Stimulated activated CD4-positive, alpha-beta T cell treated with anti-CD3 and anti-CD28 coated beads, Interleukin-12 subunit alpha, Interleukin-12 subunit beta, amount 100 ng/mL, for 48 hours (primary cell): ENCODE results near the gene NKPD1.

Experiments used
- DNase-seq, 3 donors: peaks; one replicate each; pipeline ENCODE4 v3.0.0-alpha.2; 2020; ENCODE audit warnings: low read depth in 2 of 3, low spot score in 1 of 3

NKPD1 gene

GRCh38 chr19:45141203-45141900 lies 19.4 kb downstream of the NKPD1 start:
- DNase-seq: no peak

DNA sequence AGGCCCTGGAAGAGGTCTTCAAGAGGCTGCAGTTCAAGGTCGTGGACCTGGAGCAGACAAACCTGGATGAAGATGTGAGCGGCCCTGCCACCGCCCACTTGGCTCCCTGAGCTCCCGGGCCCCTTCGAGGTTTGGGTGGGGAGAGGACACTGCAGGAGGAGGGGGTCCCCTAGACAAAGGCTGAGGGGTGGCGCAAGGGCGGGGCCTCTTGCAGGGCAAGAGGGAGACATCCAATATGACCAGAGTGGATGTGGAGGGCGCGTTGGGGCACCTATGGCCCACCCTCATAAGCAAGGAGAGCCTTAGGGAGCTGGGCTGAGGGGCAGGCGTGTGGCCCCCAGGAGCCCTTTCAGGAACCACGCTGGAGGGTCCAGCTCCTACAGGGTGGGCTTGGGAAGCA lies 20.2 kb downstream of the NKPD1 start:
- DNase-seq: no peak

DNA sequence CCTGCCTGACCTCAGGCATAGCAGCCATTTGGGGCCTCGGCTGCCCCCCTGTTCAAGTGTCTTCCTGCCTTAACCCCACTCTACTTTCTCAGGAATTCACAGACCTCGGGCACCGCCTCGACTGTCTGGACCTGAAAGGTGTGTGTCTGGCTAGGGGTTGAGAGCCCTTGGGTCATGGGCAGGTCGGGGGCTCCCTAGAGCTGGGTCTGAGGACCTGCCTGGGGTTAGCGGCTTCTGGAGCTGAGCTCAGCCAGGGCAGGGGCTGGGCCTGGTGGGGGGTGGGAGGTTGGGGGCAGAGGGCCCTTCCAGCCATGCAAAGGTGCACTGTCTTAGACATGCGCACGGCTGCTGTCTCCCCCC lies 20.7 kb downstream of the NKPD1 start:
- DNase-seq: no peak

DNA sequence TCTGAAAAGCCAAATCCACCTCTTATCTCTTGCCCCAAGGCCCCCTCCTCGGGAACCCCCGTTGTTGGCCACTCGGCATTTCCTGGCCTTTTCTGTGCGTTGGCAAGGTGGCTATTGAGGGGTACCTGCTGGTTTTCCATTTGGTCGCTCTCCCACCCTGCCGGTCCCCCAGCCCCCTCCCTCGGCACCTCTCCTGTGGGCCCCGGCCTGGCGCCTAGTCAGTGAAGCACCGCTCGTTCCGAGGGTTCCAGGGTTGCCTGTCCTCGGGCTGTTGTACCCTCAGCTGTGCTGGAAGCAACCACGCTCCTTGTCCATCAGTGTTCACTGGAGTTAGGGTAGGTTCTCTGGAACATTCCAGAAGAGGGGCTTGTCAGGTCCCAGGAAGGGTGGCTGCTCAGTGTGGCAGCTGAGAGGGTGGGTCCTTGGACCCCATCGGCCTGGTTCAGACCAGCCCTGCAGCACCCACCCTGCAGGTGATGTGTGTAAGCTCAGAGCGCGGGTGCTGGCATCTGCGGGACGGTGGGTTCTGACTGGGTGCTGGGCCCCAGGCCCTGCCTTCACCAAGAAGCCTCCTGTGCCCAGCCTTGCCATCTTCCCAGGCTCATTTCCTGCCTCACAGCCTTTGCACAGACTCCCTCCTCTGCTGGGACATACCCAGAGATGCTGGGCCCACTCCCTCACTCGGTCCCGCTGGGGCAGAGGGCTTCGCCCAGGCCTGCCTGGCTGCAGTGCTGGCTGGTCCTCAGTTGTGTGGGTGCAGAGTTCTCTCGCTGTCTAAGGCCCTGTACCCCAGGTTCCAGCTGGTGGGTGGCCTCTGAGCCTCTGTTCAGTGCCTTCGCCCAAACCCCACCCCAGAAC lies 21.3 kb downstream of the NKPD1 start:
- DNase-seq: no peak

- no peak for DNase-seq
Measured at GRCh38 chr19:45138303-45138751, 22.5 kb downstream of the NKPD1 start.

- DNase-seq: no peak
Measured at GRCh38 chr19:45137179-45137761, 23.5 kb downstream of the NKPD1 start.

GRCh38 chr19:45136507-45137178 lies 24.1 kb downstream of the NKPD1 start:
- no peak for DNase-seq

- no peak for DNase-seq
Measured at GRCh38 chr19:45135176-45135885, 25.5 kb downstream of the NKPD1 start.

GRCh38 chr19:45133661-45134060 lies 27.1 kb downstream of the NKPD1 start:
- DNase-seq: no peak

DNA sequence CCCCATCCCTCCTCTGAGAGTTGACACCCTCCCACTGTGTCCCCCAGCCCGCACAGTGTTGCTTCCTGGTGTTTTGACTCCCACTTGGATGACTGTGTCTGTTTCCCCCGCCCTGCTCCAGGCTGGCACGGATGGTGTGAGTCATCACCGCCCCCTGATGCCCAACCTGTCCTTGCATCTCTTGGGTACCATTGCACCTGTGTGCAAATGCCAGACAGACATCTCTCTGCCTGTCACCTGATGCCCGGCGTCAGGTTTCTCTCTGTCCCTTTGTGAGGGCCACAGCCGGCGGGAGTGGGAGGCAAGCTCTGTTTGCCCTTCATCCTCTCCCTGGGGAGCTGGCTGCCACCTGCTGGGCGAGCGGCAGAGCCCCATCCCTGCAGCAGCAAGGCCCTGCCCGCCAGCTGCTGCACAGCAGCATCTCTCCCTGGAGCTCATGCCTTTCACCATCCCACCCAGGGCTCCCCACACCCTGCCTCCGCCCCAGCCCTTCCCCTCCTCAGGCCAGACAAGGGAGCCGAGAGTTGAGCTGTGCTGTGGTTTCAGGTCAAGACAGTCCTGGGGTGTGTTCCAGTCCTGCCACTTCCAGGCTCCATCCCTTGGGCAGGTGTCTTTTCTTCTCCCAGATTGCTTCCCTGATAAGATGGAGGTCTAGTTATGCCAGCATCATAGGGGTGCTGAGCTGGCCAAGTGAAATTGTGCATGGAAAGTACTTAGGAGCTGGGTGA lies 29.7 kb downstream of the NKPD1 start:
- no peak for DNase-seq

GRCh38 chr19:45130236-45130635 lies 30.5 kb downstream of the NKPD1 start:
- no peak for DNase-seq

DNA sequence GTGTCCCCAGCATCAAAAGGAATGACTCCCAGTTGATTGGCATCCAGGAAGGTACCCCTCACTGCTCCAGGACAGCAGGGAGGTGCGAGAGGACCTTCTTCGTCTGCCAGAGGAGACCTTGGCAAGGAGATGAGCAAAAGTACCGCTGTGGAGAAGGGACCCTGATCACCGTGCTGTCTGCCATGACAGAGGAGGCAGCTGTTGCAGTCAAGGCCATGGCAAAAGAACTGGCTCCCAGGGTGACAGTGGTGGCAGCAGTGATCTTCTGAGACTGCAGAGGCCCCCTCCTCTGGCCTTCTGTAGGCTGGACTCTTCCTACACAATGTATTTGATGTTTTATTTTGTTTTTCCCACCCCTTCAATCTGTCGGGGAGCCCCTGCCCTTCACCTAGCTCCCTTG lies 32.0 kb downstream of the NKPD1 start:
- DNase-seq: no peak

DNA sequence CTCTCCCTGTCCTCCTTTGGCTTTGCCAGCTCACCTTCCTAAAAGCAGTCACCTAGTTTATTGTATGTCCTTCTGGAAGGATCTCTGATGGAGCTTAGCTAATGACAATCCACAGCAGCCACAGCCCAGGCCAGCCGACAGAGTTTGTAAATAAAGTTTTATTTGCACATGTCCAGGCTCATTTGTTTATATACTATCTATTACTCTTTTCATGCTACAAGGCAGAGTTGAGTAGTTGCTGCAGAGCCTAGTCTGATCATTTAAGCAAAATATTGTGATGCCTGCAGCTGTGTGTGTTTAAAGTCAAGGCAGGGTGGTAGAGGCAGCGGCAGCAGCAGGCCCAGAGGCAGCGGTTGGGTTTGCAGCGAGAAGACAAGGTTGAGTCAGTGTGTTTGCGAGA lies 32.6 kb downstream of the NKPD1 start:
- DNase-seq: no peak

- no peak for DNase-seq
Measured at GRCh38 chr19:45126654-45127053, 34.1 kb downstream of the NKPD1 start.

DNA sequence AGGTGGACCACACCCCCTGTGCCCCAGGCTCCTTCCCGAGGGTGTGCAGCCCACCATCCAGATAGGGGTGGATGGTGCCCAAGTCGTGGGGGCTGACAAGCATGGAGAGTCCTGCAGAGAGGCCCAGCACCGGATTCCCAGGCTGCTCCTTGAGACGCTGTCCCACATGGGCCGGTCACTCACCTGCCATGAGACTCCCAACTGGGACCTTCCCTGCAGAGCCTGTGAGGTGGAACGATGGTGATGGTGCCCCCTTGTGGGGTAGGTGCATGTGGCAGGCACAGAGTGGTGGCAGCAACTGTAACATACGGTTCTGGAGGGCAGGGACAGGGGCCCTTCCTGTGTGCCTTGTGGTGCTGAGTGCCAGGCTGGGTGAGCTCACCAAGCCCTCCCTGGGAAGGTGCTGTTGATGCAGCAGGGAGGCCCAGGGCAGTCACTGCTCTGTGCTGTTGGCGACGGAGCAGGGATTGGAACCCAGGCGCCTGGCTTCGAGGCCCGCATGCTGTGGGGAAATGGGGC lies 34.7 kb downstream of the NKPD1 start:
- DNase-seq: peak; percentile 52 to 72 (median 57)

- no peak for DNase-seq
Measured at GRCh38 chr19:45125360-45125759, 35.4 kb downstream of the NKPD1 start.

- no peak for DNase-seq
Measured at GRCh38 chr19:45124021-45124420, 36.8 kb downstream of the NKPD1 start.

- no peak for DNase-seq
Measured at GRCh38 chr19:45123440-45123850, 37.3 kb downstream of the NKPD1 start.

- no peak for DNase-seq
Measured at GRCh38 chr19:45122832-45123231, 38.0 kb downstream of the NKPD1 start.

GRCh38 chr19:45121827-45122345 lies 38.9 kb downstream of the NKPD1 start:
- DNase-seq: no peak
